Right lobe of liver (tissue), 6 donors: Measurements from ENCODE around the gene ZNF746. TPM values are rescaled to one million over a fixed set of nuclear protein-coding genes. Genes with fewer than 3 reads are reported as not detected.
"Not testable (repeated sequence)": the region's sequence is repeated elsewhere in the genome, so short reads cannot be mapped to it uniquely, and the experiment has no call there.

ENCODE experiments used
- ATAC-seq, 4 donors: fragments of 200-7000 bp; cut with Tn5 transposase; one replicate each; pipeline ENCODE4 v1.9.1; 2020; ENCODE audit warnings: mild to moderate bottlenecking in 4 of 4, moderate library complexity in 4 of 4
- DNase-seq, 3 donors: peaks; one replicate each; pipeline ENCODE4 v3.0.0-alpha.2; 2020
- H3K27ac ChIP-seq, 3 donors: fragments of 200-600 bp; one replicate each; pipeline ENCODE4 v1.8.0; 2022
- H3K27me3 ChIP-seq, 2 donors: fragments of 200-600 bp; one replicate each; pipeline ENCODE4 v1.8.0; 2022
- H3K36me3 ChIP-seq, 4 donors: fragments of 200-600 bp; sonication (generic) in 1 of 4; one replicate each; pipeline versions ENCODE4 v1.5.1 to v1.8.0; 2017 to 2022; ENCODE audit warnings: control low read depth in 1 of 4
- H3K4me1 ChIP-seq, 4 donors: fragments of 200-600 bp; sonication (generic) in 1 of 4; one replicate each; pipeline versions ENCODE4 v1.5.1 to v1.8.0; 2017 to 2022; ENCODE audit warnings: control low read depth in 1 of 4
- H3K4me3 ChIP-seq, 3 donors: fragments of 200-600 bp; one replicate each; pipeline ENCODE4 v1.8.0; 2022
- H3K9me3 ChIP-seq, 4 donors: fragments of 200-600 bp; sonication (generic) in 1 of 4; one replicate each; pipeline versions ENCODE4 v1.5.1 to v1.8.0; 2017 to 2022; ENCODE audit warnings: control low read depth in 1 of 4
- CTCF ChIP-seq, 4 donors: fragments of 200-600 bp in 3 of 4; fragments of 450-650 bp in 1 of 4; IDR thresholded peaks; one replicate each; pipeline versions ENCODE4 v1.5.1 to v1.8.0; 2016 to 2022; ENCODE audit warnings: antibody characterized with exemption in 4 of 4, mild to moderate bottlenecking in 2 of 4
- POLR2A ChIP-seq: fragments of 450-650 bp; IDR thresholded peaks from one replicate; pipeline ENCODE4 v1.6.1; 2017; ENCODE audit warnings: antibody characterized with exemption, mild to moderate bottlenecking
- WGBS: methylation state at CpG from one replicate; pipeline ENCODE4 v1.1.6; 2018; ENCODE audit warnings: low coverage, low lambda C conversion rate; ENCODE audit not compliant: insufficient coverage; ENCODE audit errors: missing lambda C conversion rate; 5-methylcytosine and 5-hydroxymethylcytosine counted together
- intact Hi-C, 2 donors: fragments of 100-400 bp; cut with DNase I; formaldehyde crosslinking; loops; one replicate each; pipeline versions ENCODE4 v1.11.2 to v1.14.1; 2022
- total RNA-seq, 6 experiments: library from RNA; depleted of rRNA in 2 of 6; stranded (reverse); fragments of >200 nt in 2 of 6; fragmentation: NEBNext Ultra II Directional in 3 of 6; extraction: Animal tissue kit (Norgen Biotek cat#: 25700) in 3 of 6; gene quantifications; one replicate each; pipeline versions ENCODE4 v1.1.0 to v1.2.4, GENCODE V29; 2016 to 2023
- donor health status: DM: no; HTN: yes; CAD: no.
- donor health status: DM: no; HTN: no; CAD: no.
- donor health status: DM: no; HTN: no; CAD: no.
- donor health status: DM: no; HTN: yes; CAD: no.
- donor health status: DM: no; HTN: yes; CAD: no.

Gene ZNF746
- total RNA-seq, 6 experiments from 2014 or later, result 7.9 to 15.8 (median 10.4) TPM

DNA sequence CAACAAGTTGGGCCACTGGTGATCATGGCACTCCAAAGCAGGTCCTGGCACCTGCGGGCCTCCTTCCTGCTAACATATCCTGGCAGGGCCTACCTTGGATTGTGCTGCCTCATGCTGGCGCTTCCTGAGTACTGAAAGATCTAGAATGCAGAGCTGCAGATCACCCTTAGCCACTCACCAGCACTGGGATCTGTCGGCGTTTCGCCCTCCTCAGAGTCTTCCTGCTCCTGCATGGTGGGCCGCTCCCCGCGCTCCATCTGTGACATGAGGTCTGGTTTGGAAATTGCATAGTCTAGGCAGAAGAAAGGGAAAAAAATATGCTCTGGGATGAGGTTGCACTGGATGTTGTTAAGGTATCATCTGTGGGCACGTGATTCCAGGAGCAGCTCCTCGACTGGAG, 46.8 kb downstream of the ZNF746 start:
- peaks cover 0 to 71% (median 14%) of the 10 kb centered on the region in 4 donors for H3K36me3 ChIP-seq
- H3K9me3 ChIP-seq, result no peaks in the 10 kb centered on the region
- intact Hi-C loops, result no loop called here
- ATAC-seq, result no peak
- H3K4me1 ChIP-seq, result no peaks in the 10 kb centered on the region
- no peak overlapping the region for H3K4me3 ChIP-seq
- no peak for DNase-seq
- 85% methylated on average over 2 of the region's 10 CpGs for WGBS
- TF ChIP-seq POLR2A (no peak), CTCF (IDR thresholded peaks at IDR 0.05) (no peak)
- no peaks in the 10 kb centered on the region for H3K27me3 ChIP-seq
- H3K27ac ChIP-seq, result no peak overlapping the region

DNA sequence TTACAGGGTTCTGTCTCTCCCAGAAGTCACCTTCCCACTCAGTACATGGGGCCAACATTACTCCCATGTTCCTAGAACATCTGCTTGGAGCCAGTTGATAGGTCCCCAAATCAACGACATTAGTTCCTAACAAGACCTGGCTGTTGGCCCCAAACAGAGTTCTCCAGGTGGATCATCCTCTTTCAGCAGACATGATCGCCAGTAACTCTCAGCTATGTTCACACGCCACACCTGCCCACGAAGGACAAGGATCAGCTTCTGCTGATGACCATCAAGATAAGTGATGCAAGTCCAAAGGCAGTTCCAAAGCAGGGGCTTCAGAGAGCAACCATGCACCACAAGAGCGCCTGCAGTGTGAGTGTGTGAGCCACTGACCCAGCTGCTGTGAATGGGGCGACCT, 47.7 kb downstream of the ZNF746 start:
- no peak overlapping the region for H3K4me3 ChIP-seq
- peaks cover 0 to 70% (median 12%) of the 10 kb centered on the region in 4 donors for H3K36me3 ChIP-seq
- no peak for ATAC-seq
- no peaks in the 10 kb centered on the region for H3K4me1 ChIP-seq
- TF ChIP-seq CTCF (IDR thresholded peaks at IDR 0.05) (no peak), POLR2A (no peak)
- DNase-seq, result no peak
- H3K27me3 ChIP-seq, result no peaks in the 10 kb centered on the region
- no peaks in the 10 kb centered on the region for H3K9me3 ChIP-seq
- no peak overlapping the region for H3K27ac ChIP-seq
- intact Hi-C loops, result no loop called here
- WGBS, result no CpG with 5 or more reads among the region's 6 CpGs

DNA sequence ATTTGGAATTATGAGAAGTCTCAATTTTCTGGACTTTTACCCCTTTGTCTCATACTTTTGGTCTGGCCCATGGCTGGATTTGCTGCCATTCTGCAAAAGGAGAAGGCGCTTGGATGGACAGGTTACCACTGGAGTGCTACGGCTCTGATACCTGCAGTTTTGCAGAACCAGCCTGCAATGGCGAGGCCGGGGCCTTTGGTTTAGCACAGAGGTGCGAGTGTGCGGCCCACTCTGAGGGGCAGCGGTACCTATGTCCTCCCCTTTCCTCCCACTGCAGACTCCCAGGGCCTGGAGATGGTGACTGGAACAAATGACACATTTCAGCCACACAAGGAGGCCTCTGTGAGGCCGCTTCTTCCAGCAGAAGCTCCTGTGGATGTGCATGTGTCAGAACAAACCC, 48.6 kb downstream of the ZNF746 start:
- DNase-seq (no peak), ATAC-seq (no peak)
- no peak overlapping the region for H3K4me3 ChIP-seq
- intact Hi-C loops, result no loop called here
- no peak for TF ChIP-seq CTCF (IDR thresholded peaks at IDR 0.05)
- no peak for TF ChIP-seq POLR2A
- WGBS, result 80% methylated on average over 3 of the region's 8 CpGs
- no peaks in the 10 kb centered on the region for H3K27me3 ChIP-seq
- no peak overlapping the region for H3K27ac ChIP-seq
- H3K36me3 ChIP-seq, result peaks cover 0 to 60% (median 9%) of the 10 kb centered on the region in 4 donors
- H3K4me1 ChIP-seq, result no peaks in the 10 kb centered on the region
- no peaks in the 10 kb centered on the region for H3K9me3 ChIP-seq

GRCh38 chr7:149446026-149446425, 51.6 kb downstream of the ZNF746 start:
- DNase-seq, intact Hi-C loops, H3K27me3 ChIP-seq, H3K4me3 ChIP-seq, ATAC-seq, H3K4me1 ChIP-seq, H3K27ac ChIP-seq, H3K9me3 ChIP-seq: not testable (repeated sequence)
- WGBS, result over 99% methylated on average over 8 of the region's 11 CpGs
- H3K36me3 ChIP-seq, result peaks cover 0 to 43% (median 9%) of the 10 kb centered on the region in 4 donors

DNA sequence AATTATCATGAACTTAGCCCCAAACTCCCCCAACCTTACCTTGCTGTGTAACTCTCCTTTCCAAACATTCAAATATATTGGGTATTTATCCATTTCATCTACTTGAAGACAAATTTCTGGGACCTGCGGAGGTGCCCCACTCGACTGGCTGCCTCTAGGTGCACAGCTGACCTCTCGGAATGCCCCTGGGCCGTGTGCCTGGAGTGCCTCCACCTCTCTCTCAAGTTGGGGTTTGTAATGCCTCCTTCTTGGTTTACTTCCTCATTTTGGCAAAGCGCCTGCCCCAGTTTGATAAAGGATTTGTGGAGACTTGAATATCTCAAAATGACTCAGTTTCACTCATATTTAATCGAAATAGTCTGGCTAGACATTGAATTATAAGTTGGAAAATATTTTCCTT, 53.3 kb downstream of the ZNF746 start:
- Histone ChIP-seq H3K4me3 (no peak overlapping the region), H3K9me3 (no peaks in the 10 kb centered on the region), H3K27ac (no peak overlapping the region), H3K27me3 (no peaks in the 10 kb centered on the region), H3K4me1 (no peaks in the 10 kb centered on the region), H3K36me3 (peaks cover 0 to 26% (median 2%) of the 10 kb centered on the region in 4 donors)
- intact Hi-C loops, result no loop called here
- TF ChIP-seq POLR2A (no peak), CTCF (IDR thresholded peaks at IDR 0.05) (no peak)
- no peak for ATAC-seq
- 80% methylated on average over 6 of the region's 6 CpGs for WGBS
- no peak for DNase-seq
